Thyroid gland (tissue), 4 donors: Measurements from ENCODE around the gene ZNF443. TPM values are rescaled to one million over a fixed set of nuclear protein-coding genes. Genes with fewer than 3 reads are reported as not detected.
"Not testable (repeated sequence)": the region's sequence is repeated elsewhere in the genome, so short reads cannot be mapped to it uniquely, and the experiment has no call there.

Experiments used
- DNase-seq, 2 donors: peaks; one replicate each; pipeline ENCODE4 v3.0.0-alpha.2; 2019
- H3K27ac ChIP-seq, 3 donors: fragments of 200-600 bp; sonication (generic); 1 replicate in 2 of 3; 2 replicates in 1 of 3; pipeline ENCODE4 v1.5.1; 2016 to 2019; ENCODE audit warnings: mild to moderate bottlenecking in 1 of 3, moderate library complexity in 1 of 3
- H3K27me3 ChIP-seq: fragments of 200-600 bp; sonication (generic); one replicate; pipeline ENCODE4 v1.5.1; 2019
- H3K36me3 ChIP-seq, 2 donors: fragments of 200-600 bp; sonication (generic); one replicate each; pipeline ENCODE4 v1.5.1; 2016 to 2019
- H3K4me1 ChIP-seq, 2 donors: fragments of 200-600 bp; sonication (generic); one replicate each; pipeline ENCODE4 v1.5.1; 2017 to 2019
- H3K4me3 ChIP-seq, 3 donors: fragments of 200-600 bp; sonication (generic); replicated peaks in 1 of 3; 1 replicate in 2 of 3; 2 replicates in 1 of 3; pipeline ENCODE4 v1.5.1; 2016; ENCODE audit warnings: mild to moderate bottlenecking in 1 of 3
- H3K9me3 ChIP-seq: fragments of 200-600 bp; sonication (generic); one replicate; pipeline ENCODE4 v1.5.1; 2017
- CTCF ChIP-seq, 6 experiments: fragments of 200-600 bp in 3 of 6; fragments of 450-650 bp in 3 of 6; sonication (generic) in 3 of 6; IDR thresholded peaks; one replicate each; pipeline ENCODE4 v1.5.1; 2016 to 2019; ENCODE audit warnings: antibody characterized with exemption in 6 of 6, mild to moderate bottlenecking in 2 of 6, inconsistent platforms in 1 of 6, moderate library complexity in 1 of 6
- POLR2A ChIP-seq, 2 donors: fragments of 450-650 bp; IDR thresholded peaks; one replicate each; pipeline ENCODE4 v1.6.1; 2017; ENCODE audit warnings: antibody characterized with exemption in 2 of 2, mild to moderate bottlenecking in 2 of 2, moderate library complexity in 1 of 2
- WGBS, 2 donors: methylation state at CpG; one replicate each; pipeline ENCODE4 v1.1.5; 2017; 5-methylcytosine and 5-hydroxymethylcytosine counted together
- intact Hi-C: fragments of 100-400 bp; cut with DNase I; formaldehyde crosslinking; loops from one replicate; pipeline ENCODE4 v1.15.1; 2023
- total RNA-seq, 4 donors: library from RNA; depleted of rRNA; stranded (reverse); fragments of >200 nt; gene quantifications; one replicate each; pipeline ENCODE4 v1.2.3, GENCODE V29; 2016

ZNF443 gene
- total RNA-seq, 4 donors from 2014 or later = 4.2 to 7.0 (median 5.0) TPM

- H3K9me3 ChIP-seq, H3K27me3 ChIP-seq, H3K36me3 ChIP-seq, intact Hi-C loops, H3K27ac ChIP-seq, DNase-seq, H3K4me1 ChIP-seq, H3K4me3 ChIP-seq: not testable (repeated sequence)
- WGBS, 2 donors = 85% methylated on average over 2 of the region's 2 CpGs
Measured at GRCh38 chr19:12386365-12386764, 54.5 kb downstream of the ZNF443 start.

DNA sequence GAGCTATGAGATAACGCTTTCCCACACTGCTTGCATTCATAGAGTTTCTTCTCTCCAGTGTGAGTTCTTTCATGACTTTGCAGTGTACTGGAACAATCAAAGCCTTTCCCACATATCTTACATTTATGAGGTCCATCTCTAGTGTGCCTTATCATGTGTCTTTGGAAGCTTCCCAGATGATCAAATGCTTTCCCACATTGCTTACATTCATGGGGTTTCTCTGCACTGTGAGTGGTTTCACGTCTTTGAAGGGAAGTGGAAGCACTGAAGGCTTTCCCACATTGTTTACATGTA is 60.4 kb downstream of the ZNF443 start:
- Histone ChIP-seq H3K9me3 (no peaks in the 10 kb centered on the region), H3K4me3 (no peak overlapping the region), H3K36me3 (peaks cover 4 to 8% of the 10 kb centered on the region in 2 donors), H3K4me1 (no peaks in the 10 kb centered on the region), H3K27ac (no peak overlapping the region), H3K27me3 (no peaks in the 10 kb centered on the region)
- DNase-seq = no peak
- intact Hi-C loops = no loop called here
- TF ChIP-seq POLR2A (IDR thresholded peaks at IDR 0.05) (no peak), CTCF (IDR thresholded peaks at IDR 0.05) (no peak)
- 91% methylated on average over 2 of the region's 2 CpGs for WGBS, 2 donors

GRCh38 chr19:12379732-12380443 is 60.9 kb downstream of the ZNF443 start:
- H3K4me1 ChIP-seq = no peaks in the 10 kb centered on the region
- WGBS, 2 donors = 86 to 88% methylated on average over 5 of the region's 5 CpGs
- peaks cover 4 to 8% of the 10 kb centered on the region in 2 donors for H3K36me3 ChIP-seq
- no peaks in the 10 kb centered on the region for H3K9me3 ChIP-seq
- H3K27me3 ChIP-seq = no peaks in the 10 kb centered on the region
- DNase-seq = no peak
- TF ChIP-seq CTCF (IDR thresholded peaks at IDR 0.05) = no peak
- no peak for TF ChIP-seq POLR2A (IDR thresholded peaks at IDR 0.05)
- H3K27ac ChIP-seq = no peak overlapping the region
- intact Hi-C loops = no loop called here
- H3K4me3 ChIP-seq = no peak overlapping the region

Other genes with a start within 250 kb of the ZNF443 start
- 10 to 100 TPM; 13.7 to 24.6 (median 19.2) TPM for gene ZNF44, start 146.1 kb downstream of the ZNF443 start, total RNA-seq
- gene ZNF563, start 107.4 kb downstream of the ZNF443 start, total RNA-seq = 10 to 100 TPM in 3 of 4 donors, 1 to 10 TPM in 1; 9.9 to 13.7 (median 11.7) TPM
- gene ZNF442, start 75.3 kb downstream of the ZNF443 start, total RNA-seq = 1 to 10 TPM; 3.4 to 6.3 (median 4.3) TPM
- 1 to 10 TPM; 4.1 to 7.7 (median 5.8) TPM for gene ZNF799, start 39.8 kb downstream of the ZNF443 start, total RNA-seq
- gene ZNF709, start 43.8 kb upstream of the ZNF443 start, total RNA-seq = 1 to 10 TPM; 7.6 to 9.4 (median 8.7) TPM
- 10 to 100 TPM; 19.4 to 27.3 (median 23.9) TPM for gene ZNF564, start 110.5 kb upstream of the ZNF443 start, total RNA-seq
- gene ZNF490, start 169.8 kb upstream of the ZNF443 start, total RNA-seq = 10 to 100 TPM; 11.3 to 28.9 (median 17.5) TPM
- 10 to 100 TPM; 37.8 to 44.9 (median 39.5) TPM for gene ZNF791, start 169.9 kb upstream of the ZNF443 start, total RNA-seq
- 100 to 1,000 TPM in 1 of 4 donors, 10 to 100 TPM in 3; 38.0 to 106 (median 82.5) TPM for gene MAN2B1, start 225.7 kb upstream of the ZNF443 start, total RNA-seq
- 10 to 100 TPM in 3 of 4 donors, 1 to 10 TPM in 1; 9.5 to 17.5 (median 14.3) TPM for gene WDR83, start 225.8 kb upstream of the ZNF443 start, total RNA-seq
- 100 to 1,000 TPM; 105 to 122 (median 115) TPM for gene DHPS, start 240.9 kb upstream of the ZNF443 start, total RNA-seq
- gene GNG14, start 247.0 kb upstream of the ZNF443 start, total RNA-seq = not detected